Epithelial cell of esophagus (primary cell): ENCODE measurements around the gene BCL2L13.
"Not testable (repeated sequence)": the region's sequence is repeated elsewhere in the genome, so short reads cannot be mapped to it uniquely, and the experiment has no call there.

Experiments
- DNase-seq: peaks from one replicate; pipeline ENCODE4 v3.0.0; 2010; ENCODE audit warnings: low read depth
- H3K4me3 ChIP-seq: 2 replicates; pipeline ENCODE4 v1.5.1; 2011; ENCODE audit warnings: mild to moderate bottlenecking, low read length, control low read depth
- CTCF ChIP-seq: IDR thresholded peaks from 2 replicates; pipeline ENCODE4 v1.5.1; 2011; ENCODE audit warnings: low read depth, mild to moderate bottlenecking, low read length, control low read depth, inconsistent platforms; ENCODE audit not compliant: insufficient read depth; ENCODE audit errors: missing control alignments

The BCL2L13 gene

GRCh38 chr22:17754233-17754925 is 115.8 kb downstream of the BCL2L13 start:
- H3K4me3 ChIP-seq: no peak overlapping the region
- no peak for DNase-seq
- TF ChIP-seq CTCF: peak; percentile 28

- DNase-seq: no peak
- H3K4me3 ChIP-seq: no peak overlapping the region
- no peak for TF ChIP-seq CTCF
Measured at GRCh38 chr22:17761138-17761488, 122.6 kb downstream of the BCL2L13 start.

GRCh38 chr22:17763442-17763841 is 124.9 kb downstream of the BCL2L13 start:
- DNase-seq, H3K4me3 ChIP-seq: not testable (repeated sequence)

GRCh38 chr22:17764036-17764435 is 125.5 kb downstream of the BCL2L13 start:
- DNase-seq: no peak
- no peak for TF ChIP-seq CTCF
- no peak overlapping the region for H3K4me3 ChIP-seq

- H3K4me3 ChIP-seq, DNase-seq: not testable (repeated sequence)
Measured at GRCh38 chr22:17764852-17765251, 126.3 kb downstream of the BCL2L13 start.

- no peak overlapping the region for H3K4me3 ChIP-seq
- no peak for DNase-seq
- no peak for TF ChIP-seq CTCF
Measured at GRCh38 chr22:17767233-17768065, 128.9 kb downstream of the BCL2L13 start.

GRCh38 chr22:17769013-17769715 is 130.6 kb downstream of the BCL2L13 start:
- DNase-seq: no peak
- H3K4me3 ChIP-seq: no peak overlapping the region
- no peak for TF ChIP-seq CTCF
